ENCODE data around the gene NCMAP.
A peak's percentile ranks its signal among the peaks of the same experiment; 100 is the strongest.

NCMAP gene

GRCh38 chr1:24566236-24566867, 10.5 kb downstream of the NCMAP start:
- intact Hi-C loops (cut with DNase I): no loop called here
- peak in 1 of 10 donors; percentile 7 for DNase-seq

GRCh38 chr1:24567792-24568388, 12.0 kb downstream of the NCMAP start:
- peak in 2 of 10 donors; percentile 55 to 60 for DNase-seq
- intact Hi-C loops (cut with DNase I): no loop called here

- intact Hi-C loops (cut with DNase I): no loop called here
- DNase-seq: peak in 1 of 10 donors; percentile 20
Observed at GRCh38 chr1:24568475-24568874, 12.6 kb downstream of the NCMAP start.

- DNase-seq: peak in 2 of 10 donors; percentile 13 to 18
- intact Hi-C loops (cut with DNase I): no loop called here
Observed at GRCh38 chr1:24570265-24571125, 14.6 kb downstream of the NCMAP start.

- DNase-seq: peak in 2 of 10 donors; percentile 3 to 57
- intact Hi-C loops (cut with DNase I): no loop called here
Observed at GRCh38 chr1:24572301-24572700, 16.4 kb downstream of the NCMAP start.

GRCh38 chr1:24575905-24576587, 20.2 kb downstream of the NCMAP start:
- DNase-seq: peak in 3 of 10 donors; percentile 4 to 89 (median 47)
- intact Hi-C loops (cut with DNase I): no loop called here

- DNase-seq: no peak
- intact Hi-C loops (cut with DNase I): no loop called here
Observed at GRCh38 chr1:24578846-24579245, 23.0 kb downstream of the NCMAP start.

- no peak for DNase-seq
- intact Hi-C loops (cut with DNase I): no loop called here
Observed at GRCh38 chr1:24580756-24581155, 24.9 kb downstream of the NCMAP start.

GRCh38 chr1:24584171-24584647, 28.3 kb downstream of the NCMAP start:
- intact Hi-C loops (cut with DNase I): no loop called here
- no peak for DNase-seq

GRCh38 chr1:24586119-24586518, 30.2 kb downstream of the NCMAP start:
- no peak for DNase-seq
- intact Hi-C loops (cut with DNase I): no loop called here

GRCh38 chr1:24586970-24587820, 31.3 kb downstream of the NCMAP start:
- peak in 1 of 10 donors; percentile 25 for DNase-seq
- intact Hi-C loops (cut with DNase I): no loop called here

GRCh38 chr1:24588573-24588972, 32.7 kb downstream of the NCMAP start:
- intact Hi-C loops (cut with DNase I): no loop called here
- DNase-seq: no peak

- intact Hi-C loops (cut with DNase I): no loop called here
- no peak for DNase-seq
Observed at GRCh38 chr1:24589200-24589599, 33.3 kb downstream of the NCMAP start.

- intact Hi-C loops (cut with DNase I): no loop called here
- DNase-seq: no peak
Observed at GRCh38 chr1:24591781-24592180, 35.9 kb downstream of the NCMAP start.

- DNase-seq: no peak
Observed at GRCh38 chr1:24594328-24594598, 38.4 kb downstream of the NCMAP start.

GRCh38 chr1:24596401-24596880, 40.6 kb downstream of the NCMAP start:
- intact Hi-C loops (cut with DNase I): no loop called here
- no peak for DNase-seq

More at GRCh38 chr1:24594328-24594598, 38.4 kb downstream of the NCMAP start:
- intact Hi-C loops (cut with DNase I): no loop called here

GRCh38 chr1:24599265-24599664, 43.4 kb downstream of the NCMAP start:
- DNase-seq: no peak
- intact Hi-C loops (cut with DNase I): no loop called here

- intact Hi-C loops (cut with DNase I): no loop called here
- DNase-seq: no peak
Observed at GRCh38 chr1:24600551-24600950, 44.7 kb downstream of the NCMAP start.

- intact Hi-C loops (cut with DNase I): no loop called here
- DNase-seq: no peak
Observed at GRCh38 chr1:24605534-24606295, 49.8 kb downstream of the NCMAP start.

Measured in posterior cingulate gyrus (tissue), 11 donors.